Activated T-cell treated with anti-CD3 and anti-CD28 coated beads, Interleukin-2, amount 50 U/mL, for 4 hours (primary cell): Measurements from ENCODE around the gene ZFP91. TPM values are rescaled to one million over a fixed set of nuclear protein-coding genes. Genes with fewer than 3 reads are reported as not detected.
"Not testable (repeated sequence)": the region's sequence is repeated elsewhere in the genome, so short reads cannot be mapped to it uniquely, and the experiment has no call there.

Experiments used
- ATAC-seq, 2 donors: fragments of 200-7000 bp; cut with Tn5 transposase; one replicate each; pipeline ENCODE4 v1.10.0; 2021
- DNase-seq: peaks from one replicate; pipeline ENCODE4 v3.0.0-alpha.2; 2020
- H3K27me3 Mint-ChIP-seq: one replicate; pipeline ENCODE4 v1.8.0; 2021; ENCODE audit warnings: low read depth, mixed read lengths
- H3K36me3 Mint-ChIP-seq: one replicate; pipeline ENCODE4 v1.8.0; 2022; ENCODE audit warnings: mixed read lengths; ENCODE audit not compliant: insufficient read depth
- H3K4me1 Mint-ChIP-seq: one replicate; pipeline ENCODE4 v1.8.0; 2021; ENCODE audit warnings: low read depth, mixed read lengths
- H3K4me3 Mint-ChIP-seq: one replicate; pipeline ENCODE4 v1.8.0; 2021; ENCODE audit warnings: mild to moderate bottlenecking, moderate library complexity, mixed read lengths
- H3K9me3 Mint-ChIP-seq: one replicate; pipeline ENCODE4 v1.8.0; 2021; ENCODE audit warnings: mixed read lengths
- total RNA-seq, 3 donors: library from RNA; stranded (reverse); gene quantifications; one replicate each; pipeline ENCODE4 v1.2.1, GENCODE V29; 2021

Gene ZFP91
- 10 to 100 TPM; 54.8 to 60.4 (median 54.9) TPM for total RNA-seq

DNA sequence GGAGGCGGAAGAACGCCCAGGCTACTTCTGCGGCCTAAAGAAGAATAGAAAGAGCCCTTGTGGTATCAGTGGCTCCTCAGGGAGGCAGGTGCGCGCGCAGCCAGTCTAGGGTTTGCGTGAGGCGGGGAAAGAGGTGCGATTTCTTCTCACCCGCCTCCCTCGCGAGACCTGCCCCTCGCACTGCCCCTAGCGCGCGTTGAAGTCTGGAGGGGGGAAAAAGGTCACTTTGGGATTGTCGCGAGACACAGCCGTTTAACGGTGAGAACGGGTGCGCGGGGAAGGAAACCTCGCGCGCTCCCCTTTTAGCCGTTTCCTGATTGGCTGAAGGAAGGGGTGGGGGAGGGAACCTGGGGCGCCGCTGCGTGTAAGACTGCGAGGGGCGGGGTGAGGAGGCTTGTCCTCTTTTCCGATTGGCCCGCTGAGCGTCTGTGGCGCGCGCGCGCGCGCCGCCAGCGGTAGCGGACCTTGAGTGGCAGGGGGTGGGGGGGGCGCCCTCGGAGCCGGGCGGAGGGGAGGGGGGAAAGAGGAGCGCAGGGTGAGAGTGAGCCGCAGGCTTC is at the start of gene ZFP91:
TSS of gene ZFP91 (plus strand) at position 429 of the 557 bp plus-strand sequence. CDS start 219 bp downstream, outside the sequence.
- H3K4me1 Mint-ChIP-seq = peaks cover 65% of the 10 kb centered on the region
- H3K36me3 Mint-ChIP-seq = peaks cover 17% of the 10 kb centered on the region

DNA sequence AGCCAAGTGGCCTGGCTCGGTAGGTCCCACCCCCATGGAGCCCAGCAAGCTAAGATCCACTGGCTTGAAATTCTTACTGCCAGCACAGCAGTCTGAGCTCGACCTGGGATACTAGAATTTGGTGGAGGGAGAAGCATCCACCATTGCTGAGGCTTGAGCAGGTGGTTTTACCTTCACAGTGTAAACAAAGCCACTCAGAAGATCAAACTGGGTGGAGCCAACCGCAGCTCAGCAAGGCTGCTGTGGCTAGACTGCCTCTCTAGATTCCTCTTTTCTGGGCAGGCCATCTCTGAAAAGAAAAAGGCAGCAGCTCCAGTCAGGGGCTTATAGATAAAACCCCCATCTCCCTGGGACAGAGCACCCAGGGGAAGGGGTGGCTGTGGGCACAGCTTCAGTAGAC is 48.6 kb upstream of the ZFP91 start:
- Mint-ChIP-seq H3K9me3 (no peaks in the 10 kb centered on the region), H3K27me3 (no peaks in the 10 kb centered on the region), H3K36me3 (peaks cover 55% of the 10 kb centered on the region), H3K4me1 (peaks cover 53% of the 10 kb centered on the region), H3K4me3 (no peak overlapping the region)
- ATAC-seq (peak in 1 of 2 donors; percentile 27), DNase-seq (no peak)

More for the DNA sequence above, at the start of gene ZFP91:
- Mint-ChIP-seq H3K27me3 (no peaks in the 10 kb centered on the region), H3K9me3 (no peaks in the 10 kb centered on the region), H3K4me3 (peak within 1 kb of the TSS; percentile 95)
- ATAC-seq (peak; percentile 54 to 59), DNase-seq (peak; percentile 97)

GRCh38 chr11:58531865-58532341 is 47.0 kb upstream of the ZFP91 start:
- Mint-ChIP-seq H3K9me3 (no peaks in the 10 kb centered on the region), H3K4me1 (peaks cover 55% of the 10 kb centered on the region), H3K36me3 (peaks cover 67% of the 10 kb centered on the region)

DNA sequence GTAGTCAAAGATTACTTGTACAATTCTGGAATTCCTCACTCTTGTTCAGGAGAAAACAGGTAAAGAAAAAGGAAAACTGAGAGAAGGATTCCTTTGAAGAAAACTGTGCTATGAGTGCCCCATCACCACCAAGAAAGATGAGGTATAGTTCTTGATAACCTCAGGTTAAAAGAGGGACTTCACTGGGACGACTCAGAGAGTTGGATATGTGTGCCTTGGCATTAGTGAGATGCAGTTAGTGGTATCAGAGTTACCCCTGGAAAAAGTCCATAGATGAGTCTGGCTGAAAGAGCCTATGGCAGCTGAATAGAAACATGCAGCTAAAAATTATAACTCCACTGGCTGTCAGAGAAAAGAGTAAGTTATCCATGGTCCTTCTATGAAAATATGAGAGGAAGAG is 32.0 kb upstream of the ZFP91 start:
- Mint-ChIP-seq H3K36me3 (peaks cover 82% of the 10 kb centered on the region), H3K4me1 (peaks cover 21% of the 10 kb centered on the region), H3K4me3 (no peak overlapping the region), H3K9me3 (no peaks in the 10 kb centered on the region), H3K27me3 (no peaks in the 10 kb centered on the region)
- ATAC-seq (no peak), DNase-seq (no peak)

More at GRCh38 chr11:58531865-58532341, 47.0 kb upstream of the ZFP91 start:
- no peaks in the 10 kb centered on the region for H3K27me3 Mint-ChIP-seq
- DNase-seq (no peak), ATAC-seq (no peak)
- H3K4me3 Mint-ChIP-seq = no peak overlapping the region

- Mint-ChIP-seq H3K9me3 (no peaks in the 10 kb centered on the region), H3K4me1 (peaks cover 7% of the 10 kb centered on the region), H3K36me3 (peaks cover 85% of the 10 kb centered on the region), H3K27me3 (no peaks in the 10 kb centered on the region), H3K4me3 (no peak overlapping the region)
- DNase-seq (no peak), ATAC-seq (no peak)
These were observed 29.2 kb upstream of the ZFP91 start for GRCh38 chr11:58549644-58550043.

GRCh38 chr11:58560842-58561241 is 18.0 kb upstream of the ZFP91 start:
- no peaks in the 10 kb centered on the region for H3K9me3 Mint-ChIP-seq
- H3K4me3 Mint-ChIP-seq = no peak overlapping the region
- DNase-seq (no peak), ATAC-seq (no peak)
- peaks cover 67% of the 10 kb centered on the region for H3K4me1 Mint-ChIP-seq
- no peaks in the 10 kb centered on the region for H3K27me3 Mint-ChIP-seq
- H3K36me3 Mint-ChIP-seq = peaks cover 34% of the 10 kb centered on the region

DNA sequence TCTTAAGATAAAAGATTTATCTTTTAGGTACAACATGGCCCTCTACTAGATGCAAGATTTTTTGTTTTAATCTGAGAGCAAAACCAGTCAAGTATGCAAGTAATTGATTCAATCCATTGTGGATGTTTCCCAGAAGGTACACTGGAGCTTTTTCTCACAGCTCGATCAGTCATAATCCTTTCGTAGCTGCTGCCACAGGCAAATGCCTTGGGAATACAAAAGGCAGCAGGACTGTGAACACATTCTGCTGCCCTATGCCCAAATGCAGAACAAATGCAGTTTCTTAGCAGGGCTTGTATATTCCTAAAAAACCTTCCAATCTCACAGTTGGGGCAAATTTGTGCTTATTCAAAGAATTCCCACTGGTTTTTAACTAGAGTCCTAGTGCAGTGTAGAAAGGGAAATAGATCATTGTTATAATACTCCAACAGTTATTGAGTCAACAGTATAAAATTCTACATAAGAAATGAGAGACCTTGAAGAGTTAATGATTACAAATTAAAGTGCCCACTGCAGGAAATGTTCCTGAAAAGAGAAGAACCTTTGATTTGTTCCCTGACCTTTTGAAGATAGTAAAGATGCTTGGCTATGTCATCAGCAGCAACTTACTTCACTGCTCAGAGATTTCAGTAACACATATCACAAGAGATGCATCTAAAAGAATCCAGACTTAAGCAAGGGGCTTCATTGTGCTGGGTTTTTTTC is 17.3 kb upstream of the ZFP91 start:
- no peak for ATAC-seq
- Mint-ChIP-seq H3K9me3 (no peaks in the 10 kb centered on the region), H3K27me3 (no peaks in the 10 kb centered on the region), H3K4me1 (peaks cover 64% of the 10 kb centered on the region), H3K4me3 (no peak overlapping the region), H3K36me3 (peaks cover 34% of the 10 kb centered on the region)
- DNase-seq = no peak

DNA sequence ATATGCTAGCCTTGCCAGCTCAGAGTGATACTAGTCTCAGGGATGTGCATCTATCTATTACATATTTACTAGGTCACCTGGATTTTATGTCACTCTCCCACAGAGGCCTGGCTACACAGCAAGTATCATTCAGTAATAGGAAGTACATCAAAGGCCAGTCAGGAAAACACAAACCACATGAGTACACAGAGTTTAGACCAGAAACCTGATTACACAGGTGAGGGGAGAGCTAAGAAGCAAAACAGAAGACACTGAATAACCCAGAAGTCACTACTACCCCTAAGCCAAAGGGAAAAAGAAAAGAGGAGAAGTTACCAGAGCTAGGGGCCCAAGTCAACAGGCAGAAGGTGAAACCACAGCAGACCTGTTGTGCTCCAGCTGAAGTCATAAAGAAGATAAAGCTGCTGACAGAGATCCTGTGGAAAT is 16.5 kb upstream of the ZFP91 start:
- Mint-ChIP-seq H3K36me3 (peaks cover 29% of the 10 kb centered on the region), H3K4me3 (peak overlapping the region; percentile 11), H3K4me1 (peaks cover 56% of the 10 kb centered on the region), H3K27me3 (no peaks in the 10 kb centered on the region), H3K9me3 (no peaks in the 10 kb centered on the region)
- DNase-seq (no peak), ATAC-seq (peak; percentile 37 to 43)

DNA sequence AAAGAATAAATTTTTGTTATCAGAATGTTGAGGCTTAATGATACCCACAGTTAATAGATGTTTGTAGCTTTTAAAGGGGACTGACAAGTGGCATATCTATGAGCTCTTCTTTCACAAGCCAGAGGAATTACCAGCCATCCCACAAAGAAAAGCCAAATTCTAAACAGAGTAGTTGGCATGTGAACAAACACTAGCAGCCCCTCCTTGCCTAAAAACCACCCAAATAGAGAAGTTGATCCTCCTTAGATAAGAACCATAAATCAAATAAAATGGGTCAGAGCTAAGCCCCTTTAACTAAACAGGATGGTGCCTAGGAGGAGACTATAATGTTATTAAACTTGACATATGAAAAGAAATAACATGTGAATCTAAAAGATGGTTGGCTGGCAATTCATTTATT is 14.6 kb upstream of the ZFP91 start:
- H3K4me3 Mint-ChIP-seq = no peak overlapping the region
- H3K36me3 Mint-ChIP-seq = peaks cover 38% of the 10 kb centered on the region
- H3K9me3 Mint-ChIP-seq = no peaks in the 10 kb centered on the region
- H3K4me1 Mint-ChIP-seq = peaks cover 65% of the 10 kb centered on the region
- ATAC-seq = no peak
- no peak for DNase-seq
- H3K27me3 Mint-ChIP-seq = no peaks in the 10 kb centered on the region

- DNase-seq = peak; percentile 72
- peak; percentile 98 to 99 for ATAC-seq
- Mint-ChIP-seq H3K36me3 (peaks cover 31% of the 10 kb centered on the region), H3K27me3 (no peaks in the 10 kb centered on the region), H3K4me3 (peak overlapping the region; percentile 61), H3K4me1 (peaks cover 52% of the 10 kb centered on the region), H3K9me3 (no peaks in the 10 kb centered on the region)
These were observed 10.9 kb upstream of the ZFP91 start for GRCh38 chr11:58567889-58568512.

DNA sequence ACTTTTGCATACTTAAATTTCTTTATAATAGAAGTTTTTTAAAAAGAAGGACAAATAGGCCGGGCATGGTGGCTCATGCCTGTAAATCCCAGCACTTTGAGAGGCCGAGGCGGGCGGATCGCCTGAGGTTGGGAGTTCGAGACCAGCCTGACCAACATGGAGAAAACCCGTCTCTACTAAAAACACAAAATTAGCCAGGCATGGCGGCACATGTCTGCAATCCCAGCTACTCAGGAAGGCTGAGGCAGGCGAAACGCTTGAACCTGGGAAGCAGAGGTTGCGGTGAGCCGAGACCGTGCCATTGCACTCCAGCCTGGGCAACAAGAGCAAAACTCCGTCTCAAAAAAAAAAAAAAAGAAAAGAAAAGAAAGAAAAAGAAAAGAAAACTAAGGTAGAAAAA is 6.0 kb upstream of the ZFP91 start:
- H3K27me3 Mint-ChIP-seq, ATAC-seq, H3K9me3 Mint-ChIP-seq, DNase-seq: not testable (repeated sequence)
- Mint-ChIP-seq H3K36me3 (peaks cover 28% of the 10 kb centered on the region), H3K4me1 (peaks cover 64% of the 10 kb centered on the region), H3K4me3 (peak overlapping the region; percentile 95)

DNA sequence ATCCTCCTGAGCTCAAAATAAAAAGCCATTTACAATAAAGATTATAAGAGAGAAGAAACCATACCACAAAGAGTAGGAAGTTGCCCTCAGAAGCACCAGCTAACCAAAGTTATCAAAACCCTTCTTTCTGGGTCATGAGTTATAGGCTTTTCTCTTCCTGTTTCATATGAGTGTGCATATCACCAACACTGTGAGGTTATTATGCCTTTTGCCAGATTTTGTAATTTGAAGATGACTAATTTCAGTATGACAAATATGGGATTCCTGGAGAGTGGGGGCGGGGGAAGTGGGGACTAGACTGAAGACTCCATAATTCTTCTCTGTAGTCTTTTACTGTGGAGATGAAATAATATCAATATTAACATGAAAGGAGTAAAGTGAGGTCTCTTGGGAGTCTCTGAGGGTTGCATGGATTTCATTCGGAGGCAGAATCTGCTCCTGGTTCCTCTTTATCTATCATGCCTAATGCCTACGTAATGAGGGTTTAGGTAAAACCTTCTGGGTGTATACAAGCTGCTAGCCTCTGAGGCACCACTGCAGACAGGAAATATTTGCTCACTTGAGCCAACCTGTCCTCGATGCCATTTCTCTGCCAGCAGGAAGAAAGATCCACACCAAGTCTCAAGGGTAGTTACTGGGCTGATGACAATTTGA is 5.3 kb upstream of the ZFP91 start:
- DNase-seq = peak; percentile 65

DNA sequence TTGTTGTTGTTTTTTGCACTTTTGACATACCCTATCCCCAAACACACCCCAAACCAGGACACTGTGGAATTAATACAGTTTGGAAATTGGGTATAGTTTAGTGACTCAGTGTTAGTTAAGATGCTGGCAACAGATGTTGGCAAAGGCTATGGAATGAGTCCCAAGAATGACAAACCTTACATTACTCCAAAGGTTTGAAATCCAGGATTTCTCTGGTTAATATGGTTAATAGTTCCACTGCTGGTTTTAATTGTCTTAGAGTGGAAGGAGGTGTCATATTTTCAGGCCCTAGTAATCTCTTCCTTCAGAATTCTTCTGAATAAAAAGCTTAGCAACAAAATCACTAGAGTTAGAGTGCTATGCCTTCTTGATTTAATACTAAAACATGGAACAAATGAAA is 4.0 kb upstream of the ZFP91 start:
- no peaks in the 10 kb centered on the region for H3K9me3 Mint-ChIP-seq
- H3K4me3 Mint-ChIP-seq = peak overlapping the region; percentile 95
- peaks cover 55% of the 10 kb centered on the region for H3K4me1 Mint-ChIP-seq
- no peaks in the 10 kb centered on the region for H3K27me3 Mint-ChIP-seq
- no peak for ATAC-seq
- H3K36me3 Mint-ChIP-seq = peaks cover 20% of the 10 kb centered on the region
- DNase-seq = no peak

More for the DNA sequence above, 5.3 kb upstream of the ZFP91 start:
- ATAC-seq = peak; percentile 36 to 39
- Mint-ChIP-seq H3K9me3 (no peaks in the 10 kb centered on the region), H3K4me1 (peaks cover 57% of the 10 kb centered on the region), H3K27me3 (no peaks in the 10 kb centered on the region), H3K4me3 (peak overlapping the region; percentile 95), H3K36me3 (peaks cover 21% of the 10 kb centered on the region)

GRCh38 chr11:58575377-58576020 is 3.4 kb upstream of the ZFP91 start, which contains the start of gene LPXN:
Gene LPXN, minus strand, starts transcription at chr11:58575856. Its CDS starts 84 bp downstream, at chr11:58575772.
- peak; percentile 51 for DNase-seq
- H3K36me3 Mint-ChIP-seq = peaks cover 18% of the 10 kb centered on the region
- peak within 1 kb of the TSS; percentile 95 for H3K4me3 Mint-ChIP-seq
- no peaks in the 10 kb centered on the region for H3K9me3 Mint-ChIP-seq
- ATAC-seq = no peak
- peaks cover 57% of the 10 kb centered on the region for H3K4me1 Mint-ChIP-seq
- no peaks in the 10 kb centered on the region for H3K27me3 Mint-ChIP-seq
